Measurements from ENCODE around the gene YIF1B. TPM values are rescaled to one million over a fixed set of nuclear protein-coding genes. Genes with fewer than 3 reads are reported as not detected.

Gene YIF1B
- total RNA-seq, 1 experiment from 2014 or later: 143 TPM

GRCh38 chr19:38308006-38308766, 7.6 kb downstream of the YIF1B start:
- intact Hi-C loops (cut with micrococcal nuclease; ENCODE audit: unreplicated experiment) (no loop called here), in situ Hi-C loops (cut with HindIII; ENCODE audit: low pct_unique_long_range_greater_than_20kb, low sequenced_read_pairs) (no loop called here)
- H3K27me3 ChIP-seq (ENCODE audit: control insufficient read depth, insufficient read depth, low read length): no peaks in the 10 kb centered on the region
- CTCF ChIA-PET: no interaction called here
- H3K4me3 ChIP-seq (ENCODE audit: low read depth in 2 of 2, low read length in 2 of 2): no peak overlapping the region
- POLR2A ChIA-PET: no interaction called here
- peaks cover 24% of the 10 kb centered on the region for H3K4me1 ChIP-seq (ENCODE audit: control insufficient read depth, insufficient read depth, low read length)
- DNase-seq (ENCODE audit: low read depth, low spot score) (no peak), ATAC-seq (no peak)
- no peak for TF ChIP-seq REST (IDR thresholded peaks at IDR 0.05; ENCODE audit: insufficient read depth in 1 of 2, low read depth in 2 of 2, low read length in 1 of 2)
- TF ChIP-seq POLR2AphosphoS5 (IDR thresholded peaks at IDR 0.05; ENCODE audit: low read depth, low read length): peak; percentile 33; the same call in 1 of the 2 replicates
- no peak for TF ChIP-seq SIN3A (IDR thresholded peaks at IDR 0.05; ENCODE audit: borderline replicate concordance, insufficient read depth, low read depth, low read length)
- TF ChIP-seq CTCF (IDR thresholded peaks at IDR 0.05): no peak
- no TSS peak for BruUV-seq (replicated peaks)
- no peaks in the 10 kb centered on the region for H3K9me3 ChIP-seq (ENCODE audit: control insufficient read depth, insufficient read depth, low read depth, low read length)
- H3K27ac ChIP-seq (ENCODE audit: low read length): peak overlapping the region; percentile 50; the same call in 1 of the 2 replicates
- H3K36me3 ChIP-seq (ENCODE audit: control insufficient read depth, insufficient read depth, low read length): no peaks in the 10 kb centered on the region; the same call in 1 of the 2 replicates

DNA sequence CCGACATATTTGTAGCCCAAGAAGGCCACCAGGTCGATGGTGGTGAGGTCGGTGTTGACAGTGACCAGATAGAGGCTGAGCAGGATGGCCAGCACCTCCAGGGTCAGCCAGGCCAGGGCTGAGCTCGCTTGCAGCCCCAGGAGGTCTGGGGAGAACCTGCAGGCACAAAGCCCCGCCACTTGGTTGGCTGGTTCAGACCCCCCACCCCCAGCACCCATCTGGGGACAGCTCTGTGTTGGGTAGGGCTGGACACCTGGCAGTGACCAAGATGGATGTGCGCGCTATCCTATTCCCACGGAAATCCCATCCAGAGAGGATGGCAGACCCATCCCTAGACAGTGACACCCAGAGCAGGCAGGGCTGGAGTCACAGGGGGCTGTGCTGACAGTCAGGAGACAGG, 8.2 kb downstream of the YIF1B start:
- BruUV-seq (replicated peaks): no TSS peak
- Histone ChIP-seq H3K4me1 (ENCODE audit: control insufficient read depth, insufficient read depth, low read length) (peaks cover 28% of the 10 kb centered on the region), H3K36me3 (ENCODE audit: control insufficient read depth, insufficient read depth, low read length) (no peaks in the 10 kb centered on the region; the same call in 1 of the 2 replicates), H3K4me3 (ENCODE audit: low read depth in 2 of 2, low read length in 2 of 2) (no peak overlapping the region), H3K9me3 (ENCODE audit: control insufficient read depth, insufficient read depth, low read depth, low read length) (no peaks in the 10 kb centered on the region), H3K27ac (ENCODE audit: low read length) (peak overlapping the region; percentile 50; the same call in 1 of the 2 replicates), H3K27me3 (ENCODE audit: control insufficient read depth, insufficient read depth, low read length) (no peaks in the 10 kb centered on the region)
- in situ Hi-C loops (cut with HindIII; ENCODE audit: low pct_unique_long_range_greater_than_20kb, low sequenced_read_pairs) (no loop called here), intact Hi-C loops (cut with micrococcal nuclease; ENCODE audit: unreplicated experiment) (no loop called here)
- TF ChIP-seq CTCF (IDR thresholded peaks at IDR 0.05) (no peak), POLR2AphosphoS5 (IDR thresholded peaks at IDR 0.05; ENCODE audit: low read depth, low read length) (no peak; the same call in 1 of the 2 replicates), SIN3A (IDR thresholded peaks at IDR 0.05; ENCODE audit: borderline replicate concordance, insufficient read depth, low read depth, low read length) (no peak), TCF7L2 (IDR thresholded peaks at IDR 0.05; ENCODE audit: low read depth, low read length) (no peak), REST (IDR thresholded peaks at IDR 0.05; ENCODE audit: insufficient read depth in 1 of 2, low read depth in 2 of 2, low read length in 1 of 2) (no peak)
- ChIA-PET CTCF (no interaction called here), POLR2A (no interaction called here)
- no peak for DNase-seq (ENCODE audit: low read depth, low spot score)
- no peak for ATAC-seq

Data from Panc1 (cell line).